Upper lobe of right lung (tissue), 1 donor: ENCODE measurements around the gene ECHDC3. TPM values are rescaled to one million over a fixed set of nuclear protein-coding genes. Genes with fewer than 3 reads are reported as not detected.
"Not testable (repeated sequence)": the region's sequence is repeated elsewhere in the genome, so short reads cannot be mapped to it uniquely, and the experiment has no call there.

ENCODE experiments used
- ATAC-seq: fragments of 200-7000 bp; cut with Tn5 transposase; one replicate; pipeline ENCODE4 v1.9.1; 2020; ENCODE audit warnings: mild to moderate bottlenecking, moderate library complexity
- DNase-seq: peaks from one replicate; pipeline ENCODE4 v3.0.0-alpha.2; 2020
- H3K27ac ChIP-seq: fragments of 200-600 bp; one replicate; pipeline ENCODE4 v1.8.0; 2022
- H3K27me3 ChIP-seq: fragments of 200-600 bp; one replicate; pipeline ENCODE4 v1.8.0; 2022; ENCODE audit warnings: mild to moderate bottlenecking
- H3K36me3 ChIP-seq: fragments of 200-600 bp; one replicate; pipeline ENCODE4 v1.8.0; 2022
- H3K4me1 ChIP-seq: fragments of 200-600 bp; one replicate; pipeline ENCODE4 v1.8.0; 2022
- H3K4me3 ChIP-seq: fragments of 200-600 bp; one replicate; pipeline ENCODE4 v1.8.0; 2022; ENCODE audit warnings: mild to moderate bottlenecking
- H3K9me3 ChIP-seq: fragments of 200-600 bp; one replicate; pipeline ENCODE4 v1.8.0; 2022
- intact Hi-C: fragments of 100-400 bp; cut with DNase I; formaldehyde crosslinking; loops from one replicate; pipeline ENCODE4 v1.11.0; 2022
- total RNA-seq: library from RNA; stranded (reverse); fragmentation: NEBNext Ultra II Directional; extraction: Animal tissue kit (Norgen Biotek cat#: 25700); gene quantifications from one replicate; pipeline ENCODE4 v1.2.1, GENCODE V29; 2021
- TF ChIP-seq, protein P1 (sequence below): fragments of 200-600 bp; IDR thresholded peaks from one replicate; pipeline ENCODE4 v1.8.0; 2022; ENCODE audit warnings: antibody characterized with exemption
- donor health status: DM: no; HTN: yes; CAD: no; lungs with severe emphysema.

Gene ECHDC3
- total RNA-seq, 1 donor from 2014 or later: 39.4 TPM

DNA sequence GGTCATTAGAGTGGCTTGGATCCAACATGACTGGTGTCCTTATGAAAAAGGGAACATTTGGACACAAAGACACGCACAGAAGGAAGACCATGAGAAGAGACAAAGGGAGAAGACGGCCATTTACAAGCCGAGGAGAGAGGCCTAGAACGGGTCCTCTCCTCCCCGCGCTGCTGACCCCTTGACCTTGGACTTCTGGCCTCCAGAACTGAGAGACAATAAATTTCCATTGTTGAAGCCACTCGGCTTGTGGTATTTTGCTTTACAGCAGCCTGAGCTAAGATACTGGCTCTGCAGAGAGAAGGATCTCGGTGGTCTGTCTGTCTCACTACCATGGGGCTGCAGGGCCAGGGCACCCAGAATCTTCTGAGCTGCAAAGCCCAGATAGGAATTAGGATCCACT, 38.1 kb upstream of the ECHDC3 start:
- Histone ChIP-seq H3K27ac (no peak overlapping the region), H3K4me1 (no peaks in the 10 kb centered on the region), H3K27me3 (no peaks in the 10 kb centered on the region), H3K9me3 (no peaks in the 10 kb centered on the region), H3K4me3 (no peak overlapping the region), H3K36me3 (no peaks in the 10 kb centered on the region)
- DNase-seq (no peak), ATAC-seq (no peak)
- intact Hi-C loops: no loop called here
- TF ChIP-seq, protein P1, sequence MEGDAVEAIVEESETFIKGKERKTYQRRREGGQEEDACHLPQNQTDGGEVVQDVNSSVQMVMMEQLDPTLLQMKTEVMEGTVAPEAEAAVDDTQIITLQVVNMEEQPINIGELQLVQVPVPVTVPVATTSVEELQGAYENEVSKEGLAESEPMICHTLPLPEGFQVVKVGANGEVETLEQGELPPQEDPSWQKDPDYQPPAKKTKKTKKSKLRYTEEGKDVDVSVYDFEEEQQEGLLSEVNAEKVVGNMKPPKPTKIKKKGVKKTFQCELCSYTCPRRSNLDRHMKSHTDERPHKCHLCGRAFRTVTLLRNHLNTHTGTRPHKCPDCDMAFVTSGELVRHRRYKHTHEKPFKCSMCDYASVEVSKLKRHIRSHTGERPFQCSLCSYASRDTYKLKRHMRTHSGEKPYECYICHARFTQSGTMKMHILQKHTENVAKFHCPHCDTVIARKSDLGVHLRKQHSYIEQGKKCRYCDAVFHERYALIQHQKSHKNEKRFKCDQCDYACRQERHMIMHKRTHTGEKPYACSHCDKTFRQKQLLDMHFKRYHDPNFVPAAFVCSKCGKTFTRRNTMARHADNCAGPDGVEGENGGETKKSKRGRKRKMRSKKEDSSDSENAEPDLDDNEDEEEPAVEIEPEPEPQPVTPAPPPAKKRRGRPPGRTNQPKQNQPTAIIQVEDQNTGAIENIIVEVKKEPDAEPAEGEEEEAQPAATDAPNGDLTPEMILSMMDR: no peak

GRCh38 chr10:11705722-11706121, 36.5 kb upstream of the ECHDC3 start:
- H3K4me1 ChIP-seq: no peaks in the 10 kb centered on the region
- intact Hi-C loops: no loop called here
- H3K36me3 ChIP-seq: no peaks in the 10 kb centered on the region
- DNase-seq (no peak), ATAC-seq (no peak)
- H3K4me3 ChIP-seq: no peak overlapping the region
- H3K27me3 ChIP-seq: no peaks in the 10 kb centered on the region
- H3K9me3 ChIP-seq: no peaks in the 10 kb centered on the region
- TF ChIP-seq, protein P1: no peak
- no peak overlapping the region for H3K27ac ChIP-seq

- H3K36me3 ChIP-seq: no peaks in the 10 kb centered on the region
- no peaks in the 10 kb centered on the region for H3K9me3 ChIP-seq
- no peak overlapping the region for H3K27ac ChIP-seq
- no peaks in the 10 kb centered on the region for H3K27me3 ChIP-seq
- ATAC-seq (no peak), DNase-seq (no peak)
- intact Hi-C loops: no loop called here
- no peak overlapping the region for H3K4me3 ChIP-seq
- TF ChIP-seq, protein P1: no peak
- H3K4me1 ChIP-seq: no peaks in the 10 kb centered on the region
These were observed 35.2 kb upstream of the ECHDC3 start for GRCh38 chr10:11706895-11707567.

- ATAC-seq (peak; percentile 74), DNase-seq (no peak)
- TF ChIP-seq, protein P1: no peak
- H3K27ac ChIP-seq: no peak overlapping the region
- no peaks in the 10 kb centered on the region for H3K4me1 ChIP-seq
- H3K36me3 ChIP-seq: no peaks in the 10 kb centered on the region
- H3K9me3 ChIP-seq: no peaks in the 10 kb centered on the region
- H3K4me3 ChIP-seq: no peak overlapping the region
- no peaks in the 10 kb centered on the region for H3K27me3 ChIP-seq
- intact Hi-C loops: no loop called here
These were observed 34.4 kb upstream of the ECHDC3 start for GRCh38 chr10:11707624-11708350.

DNA sequence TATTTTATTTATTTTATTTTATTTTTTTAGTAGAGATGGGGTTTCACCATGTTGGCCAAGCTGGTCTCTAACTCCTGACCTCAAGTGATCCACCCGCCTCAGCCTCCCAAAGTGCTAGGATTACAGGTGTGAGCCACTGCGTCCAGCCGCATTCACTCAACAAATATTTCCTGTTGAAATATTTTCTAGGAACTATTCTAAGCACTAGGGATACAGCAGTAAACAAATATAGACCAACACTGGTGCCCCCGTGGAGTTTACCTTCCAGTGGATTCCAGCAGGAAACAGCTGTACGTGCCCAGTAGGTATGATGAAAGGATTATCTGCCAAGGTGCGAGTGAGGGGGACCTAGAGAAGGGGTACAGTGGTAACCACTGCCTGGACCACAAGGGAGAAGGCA, 33.4 kb upstream of the ECHDC3 start:
- DNase-seq, H3K36me3 ChIP-seq, H3K27me3 ChIP-seq, H3K4me3 ChIP-seq, H3K9me3 ChIP-seq, ATAC-seq, H3K4me1 ChIP-seq, intact Hi-C loops, H3K27ac ChIP-seq: not testable (repeated sequence)

GRCh38 chr10:11712744-11713143, 29.4 kb upstream of the ECHDC3 start:
- H3K27me3 ChIP-seq: no peaks in the 10 kb centered on the region
- no peak overlapping the region for H3K4me3 ChIP-seq
- no peaks in the 10 kb centered on the region for H3K4me1 ChIP-seq
- no peaks in the 10 kb centered on the region for H3K36me3 ChIP-seq
- DNase-seq (no peak), ATAC-seq (no peak)
- H3K9me3 ChIP-seq: no peaks in the 10 kb centered on the region
- TF ChIP-seq, protein P1: no peak
- H3K27ac ChIP-seq: no peak overlapping the region
- intact Hi-C loops: no loop called here
